GM18511 (cell line): ENCODE measurements around the gene SUCNR1.
"Not testable (repeated sequence)": the region's sequence is repeated elsewhere in the genome, so short reads cannot be mapped to it uniquely, and the experiment has no call there.

Source experiments
- ATAC-seq: cut with Tn5 transposase; IDR thresholded peaks from one replicate; pipeline ENCODE4 v1.9.1; 2021; ENCODE audit warnings: mild to moderate bottlenecking, moderate library complexity; ENCODE audit not compliant: unreplicated experiment

SUCNR1 gene

GRCh38 chr3:151871639-151872468 is 1.6 kb upstream of the SUCNR1 start:
- ATAC-seq, result peak; percentile 78

- ATAC-seq, result not testable (repeated sequence)
Measured at GRCh38 chr3:151874079-151874478, 636 bp downstream of the SUCNR1 start.

- ATAC-seq, result peak; percentile 76
Measured at GRCh38 chr3:151875759-151876158, 2.3 kb downstream of the SUCNR1 start.

- no peak for ATAC-seq
Measured at GRCh38 chr3:151877269-151877668, 3.8 kb downstream of the SUCNR1 start.

- ATAC-seq, result no peak
Measured at GRCh38 chr3:151878465-151878864, 5.0 kb downstream of the SUCNR1 start.

- no peak for ATAC-seq
Measured at GRCh38 chr3:151879037-151879436, 5.6 kb downstream of the SUCNR1 start.

- peak; percentile 55 for ATAC-seq
Measured at GRCh38 chr3:151879679-151880415, 6.4 kb downstream of the SUCNR1 start.

GRCh38 chr3:151880416-151880690 is 6.9 kb downstream of the SUCNR1 start:
- ATAC-seq, result no peak

GRCh38 chr3:151881137-151881536 is 7.7 kb downstream of the SUCNR1 start:
- ATAC-seq, result no peak

GRCh38 chr3:151885397-151885796 is 12.0 kb downstream of the SUCNR1 start:
- not testable (repeated sequence) for ATAC-seq

GRCh38 chr3:151887450-151888211 is 14.2 kb downstream of the SUCNR1 start:
- not testable (repeated sequence) for ATAC-seq

GRCh38 chr3:151890721-151891141 is 17.3 kb downstream of the SUCNR1 start:
- ATAC-seq, result peak; percentile 91

- ATAC-seq, result no peak
Measured at GRCh38 chr3:151891721-151892120, 18.3 kb downstream of the SUCNR1 start.

GRCh38 chr3:151894219-151894618 is 20.8 kb downstream of the SUCNR1 start:
- no peak for ATAC-seq

- ATAC-seq, result no peak
Measured at GRCh38 chr3:151895478-151896241, 22.2 kb downstream of the SUCNR1 start.

GRCh38 chr3:151896246-151897012 is 23.0 kb downstream of the SUCNR1 start:
- ATAC-seq, result no peak

- not testable (repeated sequence) for ATAC-seq
Measured at GRCh38 chr3:151898121-151898520, 24.7 kb downstream of the SUCNR1 start.

- ATAC-seq, result not testable (repeated sequence)
Measured at GRCh38 chr3:151898564-151899261, 25.3 kb downstream of the SUCNR1 start.

GRCh38 chr3:151899996-151900395 is 26.6 kb downstream of the SUCNR1 start:
- ATAC-seq, result no peak
